MM.1S (cell line): ENCODE data around the gene RNASE7.

Experiments
- EZH2 ChIP-seq: fragments of 300-600 bp; sonication (generic); optimal IDR thresholded peaks from 2 replicates; pipeline ENCODE3; 2017; ENCODE audit warnings: low read depth, mild to moderate bottlenecking, antibody characterized with exemption, low read length, mixed read lengths
- EZH2phosphoT487 ChIP-seq: fragments of 300-600 bp; sonication (generic); IDR thresholded peaks from 2 replicates; pipeline ENCODE4 v1.6.1; 2018; ENCODE audit warnings: antibody characterized with exemption, low read length
- TF ChIP-seq, protein P1 (sequence below): fragments of 300-600 bp; sonication (generic); IDR thresholded peaks from 2 replicates; pipeline ENCODE4 v1.5.1; 2016; ENCODE audit warnings: antibody characterized with exemption, low read length, mixed read lengths

DNA sequence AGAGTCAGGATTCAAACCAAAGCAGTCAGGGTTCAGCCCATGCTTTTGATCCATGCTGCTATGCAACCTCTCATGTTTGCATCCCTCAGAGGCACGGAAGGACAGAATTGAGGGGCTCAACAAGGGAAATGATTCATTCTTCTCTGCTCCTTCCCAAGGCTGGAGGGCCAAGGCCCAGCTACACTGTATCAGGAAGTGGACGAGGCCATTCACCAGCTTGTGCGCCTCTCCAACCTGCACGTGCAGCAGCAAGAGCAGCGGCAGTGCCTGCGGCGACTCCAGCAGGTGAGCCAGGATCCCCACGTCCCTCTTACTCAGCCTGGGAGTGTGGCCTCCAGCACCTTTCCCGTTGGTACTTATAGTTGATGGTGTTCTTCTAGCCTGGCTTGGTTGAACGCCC lies 36.6 kb downstream of the RNASE7 start:
- TF ChIP-seq, protein P1, sequence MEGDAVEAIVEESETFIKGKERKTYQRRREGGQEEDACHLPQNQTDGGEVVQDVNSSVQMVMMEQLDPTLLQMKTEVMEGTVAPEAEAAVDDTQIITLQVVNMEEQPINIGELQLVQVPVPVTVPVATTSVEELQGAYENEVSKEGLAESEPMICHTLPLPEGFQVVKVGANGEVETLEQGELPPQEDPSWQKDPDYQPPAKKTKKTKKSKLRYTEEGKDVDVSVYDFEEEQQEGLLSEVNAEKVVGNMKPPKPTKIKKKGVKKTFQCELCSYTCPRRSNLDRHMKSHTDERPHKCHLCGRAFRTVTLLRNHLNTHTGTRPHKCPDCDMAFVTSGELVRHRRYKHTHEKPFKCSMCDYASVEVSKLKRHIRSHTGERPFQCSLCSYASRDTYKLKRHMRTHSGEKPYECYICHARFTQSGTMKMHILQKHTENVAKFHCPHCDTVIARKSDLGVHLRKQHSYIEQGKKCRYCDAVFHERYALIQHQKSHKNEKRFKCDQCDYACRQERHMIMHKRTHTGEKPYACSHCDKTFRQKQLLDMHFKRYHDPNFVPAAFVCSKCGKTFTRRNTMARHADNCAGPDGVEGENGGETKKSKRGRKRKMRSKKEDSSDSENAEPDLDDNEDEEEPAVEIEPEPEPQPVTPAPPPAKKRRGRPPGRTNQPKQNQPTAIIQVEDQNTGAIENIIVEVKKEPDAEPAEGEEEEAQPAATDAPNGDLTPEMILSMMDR, result no peak
- TF ChIP-seq EZH2 (no peak), EZH2phosphoT487 (no peak)
